Measurements from ENCODE around the gene SYP. TPM values are rescaled to one million over a fixed set of nuclear protein-coding genes. Genes with fewer than 3 reads are reported as not detected.
A peak's percentile ranks its signal among the peaks of the same experiment; 100 is the strongest.

SYP gene
- 2.4 TPM for total RNA-seq

DNA sequence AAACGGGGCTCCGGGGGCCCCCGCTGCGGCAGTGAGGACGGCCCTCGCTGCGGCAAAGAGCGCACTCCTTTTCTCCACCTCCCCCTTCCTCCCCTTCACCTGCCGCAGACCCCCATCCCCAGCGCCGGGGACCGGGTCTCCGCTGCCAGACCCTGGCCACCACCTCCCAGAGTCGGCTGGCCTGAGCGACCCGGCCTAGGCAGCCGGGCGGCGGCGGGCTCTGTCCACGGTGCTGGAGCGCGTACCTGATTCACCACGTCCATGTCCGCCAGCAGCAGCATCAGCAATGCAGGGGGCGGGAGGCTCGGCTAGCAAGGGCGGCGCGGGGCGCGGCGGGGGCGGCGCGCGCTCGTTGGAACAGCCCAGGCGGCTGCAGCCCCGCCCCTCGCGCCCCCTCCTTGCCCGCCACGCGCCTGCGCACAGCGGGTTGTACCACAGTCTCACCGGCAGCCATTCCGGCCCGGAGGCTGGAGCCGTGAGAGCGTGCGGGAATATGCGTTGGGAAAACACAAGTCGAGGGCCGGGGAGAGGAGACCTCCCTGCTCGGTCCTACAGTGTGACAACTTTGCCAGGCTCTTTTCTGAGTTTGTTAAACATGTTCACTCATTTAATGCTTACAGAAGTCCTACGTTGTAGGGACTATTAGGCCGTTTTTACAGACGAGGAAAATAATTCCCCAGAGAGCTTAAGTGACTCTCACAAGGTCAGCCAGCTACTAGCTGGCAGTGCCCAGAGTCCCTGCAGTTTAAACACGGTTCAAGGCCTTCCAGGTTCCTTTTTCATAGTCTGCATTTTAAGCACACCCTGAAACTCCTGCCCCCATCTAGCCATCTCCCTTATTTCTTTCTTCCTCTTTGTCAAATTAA is at the start of gene SYP:
SYP (minus strand) TSS at position 288 of the 866 bp plus-strand sequence; CDS start at position 281, 7 bp downstream.
- DNase-seq (ENCODE audit: low read depth in 2 of 3, low spot score in 2 of 3): peak; percentile 66 to 87 (median 85)

DNA sequence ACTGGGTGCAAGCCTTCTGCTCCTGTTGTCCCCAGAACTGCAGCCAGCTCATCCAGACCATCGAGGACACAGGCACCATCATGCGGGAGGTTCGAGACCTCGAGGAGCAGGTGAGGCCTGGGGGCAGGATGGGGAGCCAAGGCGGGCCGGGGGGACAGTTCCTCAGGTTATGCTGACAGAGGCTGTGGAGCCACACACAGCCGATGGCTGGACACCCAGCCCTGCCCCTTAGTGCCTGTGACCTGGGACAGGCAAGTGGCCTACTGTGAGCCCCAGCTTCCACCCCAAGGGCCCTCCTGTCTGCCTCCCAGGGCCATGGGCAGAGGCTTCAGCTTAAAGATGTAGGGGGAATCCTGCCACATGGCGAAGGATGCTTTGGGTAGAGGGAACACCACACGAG is 49.6 kb upstream of the SYP start:
- no peak for DNase-seq (ENCODE audit: low read depth in 2 of 3, low spot score in 2 of 3)

DNA sequence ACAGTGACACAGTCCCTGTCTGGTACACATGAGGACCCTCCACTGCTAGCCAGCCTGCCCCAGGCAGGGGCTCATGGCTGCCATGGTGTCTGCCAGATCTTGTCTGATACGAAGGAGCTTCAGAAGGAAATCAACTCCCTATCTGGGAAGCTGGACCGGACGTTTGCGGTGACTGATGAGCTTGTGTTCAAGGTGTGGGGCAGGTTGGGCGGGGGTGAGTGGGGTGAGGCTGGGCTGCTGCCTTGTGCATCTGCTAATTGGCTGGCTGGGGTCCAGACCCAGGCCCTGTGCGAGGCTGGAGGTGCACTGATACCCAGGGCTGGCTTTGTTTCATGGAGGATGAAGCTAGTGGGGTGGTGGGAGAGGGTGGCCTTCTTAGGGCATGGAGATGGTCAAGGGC is 49.1 kb upstream of the SYP start:
- no peak for DNase-seq (ENCODE audit: low read depth in 2 of 3, low spot score in 2 of 3)

DNA sequence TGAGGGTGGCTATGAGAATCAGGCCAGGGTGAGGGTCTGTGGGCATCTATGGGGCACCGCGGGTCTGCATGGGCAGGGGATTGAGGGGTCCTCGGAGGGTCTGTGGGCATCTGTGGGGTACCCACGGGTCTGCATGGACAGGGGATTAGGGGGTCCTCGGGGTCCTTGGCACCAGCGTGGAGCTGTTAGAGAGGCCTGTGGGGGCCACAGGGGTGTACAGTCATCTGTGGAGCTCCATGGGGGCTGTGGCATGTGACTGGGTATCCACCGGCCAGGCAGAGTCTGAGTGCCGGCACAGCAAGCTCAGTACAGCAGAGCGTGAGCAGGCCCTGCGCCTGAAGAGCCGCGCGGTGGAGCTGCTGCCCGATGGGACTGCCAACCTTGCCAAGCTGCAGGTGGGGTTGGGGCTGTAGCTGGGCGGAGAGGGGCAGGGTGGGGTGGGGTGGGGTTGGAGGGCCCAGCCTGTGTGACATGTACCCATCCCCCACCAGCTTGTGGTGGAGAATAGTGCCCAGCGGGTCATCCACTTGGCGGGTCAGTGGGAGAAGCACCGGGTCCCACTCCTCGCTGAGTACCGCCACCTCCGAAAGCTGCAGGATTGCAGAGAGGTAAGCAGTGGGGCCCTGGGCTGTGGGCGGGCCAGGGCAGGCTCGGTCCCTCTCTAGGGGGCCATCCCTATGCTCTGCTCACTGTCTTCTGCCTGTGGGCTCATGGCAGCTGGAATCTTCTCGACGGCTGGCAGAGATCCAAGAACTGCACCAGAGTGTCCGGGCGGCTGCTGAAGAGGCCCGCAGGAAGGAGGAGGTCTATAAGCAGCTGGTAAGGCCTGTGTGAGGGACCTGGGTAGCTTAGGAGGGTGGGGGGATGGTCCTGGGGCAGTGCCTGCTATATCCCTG is 48.2 kb upstream of the SYP start:
- DNase-seq (ENCODE audit: low read depth in 2 of 3, low spot score in 2 of 3): no peak

DNA sequence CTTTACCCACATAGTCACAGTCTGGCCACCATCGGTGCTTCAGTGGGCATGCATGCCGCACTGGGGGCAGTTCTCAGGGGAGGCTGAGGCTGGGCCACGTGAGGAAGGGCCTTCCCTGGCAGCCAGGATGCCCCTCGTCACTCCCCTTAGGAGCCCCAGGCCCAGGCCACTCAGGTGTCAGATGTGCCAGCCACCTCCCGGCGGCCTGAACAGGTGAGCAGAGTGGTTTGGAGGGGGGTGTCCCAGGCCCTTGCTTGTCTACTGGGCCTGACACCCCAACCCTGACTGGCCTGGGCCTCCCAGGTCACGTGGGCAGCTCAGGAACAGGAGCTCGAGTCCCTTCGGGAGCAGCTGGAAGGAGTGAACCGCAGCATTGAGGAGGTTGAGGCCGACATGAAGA is 47.4 kb upstream of the SYP start:
- DNase-seq (ENCODE audit: low read depth in 2 of 3, low spot score in 2 of 3): no peak

DNA sequence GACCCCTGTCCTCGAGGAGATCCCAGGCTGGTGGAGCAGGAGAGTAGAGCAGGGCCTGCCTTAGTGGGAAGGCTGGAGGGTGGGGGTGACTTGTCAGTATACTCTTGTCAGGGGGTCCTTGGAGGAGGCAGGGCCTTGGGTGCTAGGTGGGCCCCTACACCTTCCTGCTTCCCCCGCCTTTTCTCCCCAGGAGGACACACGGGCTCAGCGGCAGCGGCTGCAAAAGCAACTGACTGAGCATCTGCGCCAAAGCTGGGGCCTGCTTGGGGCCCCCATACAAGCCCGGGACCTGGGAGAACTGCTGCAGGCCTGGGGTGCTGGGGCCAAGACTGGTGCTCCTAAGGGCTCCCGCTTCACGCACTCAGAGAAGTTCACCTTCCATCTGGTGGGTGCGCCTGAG is 46.5 kb upstream of the SYP start:
- no peak for DNase-seq (ENCODE audit: low read depth in 2 of 3, low spot score in 2 of 3)

DNA sequence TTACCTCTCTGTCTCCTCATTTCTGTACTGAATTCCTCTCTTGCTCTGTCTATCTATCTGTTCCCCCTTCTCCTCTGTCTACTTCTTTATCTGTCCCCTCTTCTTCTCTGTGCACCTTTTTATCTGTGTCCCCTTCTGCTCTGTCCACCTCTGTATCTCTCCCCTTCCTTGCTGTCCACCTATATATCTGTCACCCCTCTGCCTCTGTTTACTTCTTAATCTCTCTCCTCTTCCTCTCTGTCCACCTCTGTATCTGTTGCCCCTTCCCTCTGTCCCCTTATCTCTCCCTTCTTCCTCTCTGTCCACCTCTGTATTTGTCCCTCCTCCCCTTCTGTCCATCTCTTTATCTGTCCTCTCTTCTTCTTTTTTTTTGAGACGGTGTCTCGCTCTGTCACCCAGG is 44.2 kb upstream of the SYP start:
- no peak for DNase-seq (ENCODE audit: low read depth in 2 of 3, low spot score in 2 of 3)

DNA sequence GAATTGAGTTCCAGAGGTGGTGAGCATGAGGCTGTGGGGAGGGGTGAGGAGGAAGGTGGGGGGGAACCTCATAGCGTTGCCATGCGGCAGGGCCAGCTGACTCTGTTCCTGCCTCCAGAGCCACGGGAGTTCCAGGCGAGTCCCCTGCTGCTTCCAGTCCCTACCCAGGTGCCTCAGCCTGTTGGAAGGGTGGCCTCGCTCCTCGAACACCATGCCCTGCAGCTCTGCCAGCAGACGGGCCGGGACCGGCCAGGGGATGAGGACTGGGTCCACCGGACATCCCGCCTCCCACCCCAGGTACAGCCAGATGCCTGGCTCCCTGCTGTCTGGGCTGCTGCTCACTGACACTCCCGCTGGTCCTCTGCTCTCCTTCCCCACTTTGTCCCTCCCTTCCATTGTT is 43.2 kb upstream of the SYP start:
- DNase-seq (ENCODE audit: low read depth in 2 of 3, low spot score in 2 of 3): no peak

DNA sequence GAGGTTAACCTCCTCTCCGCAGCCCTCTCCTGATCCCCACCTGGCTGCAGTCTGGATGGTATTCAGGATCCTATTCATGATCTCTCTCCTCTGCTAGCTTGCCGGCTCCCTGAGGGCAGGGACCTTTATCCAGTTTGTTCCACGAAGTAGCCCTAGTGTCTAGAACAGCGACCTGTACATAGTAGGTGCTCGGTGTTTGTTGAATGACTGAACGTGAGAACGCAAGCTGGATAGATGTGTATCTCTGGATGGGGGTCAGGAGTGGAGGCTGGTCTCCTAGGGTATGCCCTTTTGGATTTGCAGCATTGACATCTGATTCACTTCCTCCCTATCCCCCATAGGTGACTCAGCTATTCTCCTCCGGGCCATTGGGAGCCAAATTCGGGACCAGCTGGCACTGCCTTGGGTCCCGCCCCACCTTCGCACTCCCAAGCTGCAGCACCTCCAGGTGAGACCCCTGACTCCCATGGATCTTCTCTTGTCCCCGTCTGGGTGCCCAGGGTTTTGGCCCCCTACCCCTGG is 42.6 kb upstream of the SYP start:
- DNase-seq (ENCODE audit: low read depth in 2 of 3, low spot score in 2 of 3): no peak

DNA sequence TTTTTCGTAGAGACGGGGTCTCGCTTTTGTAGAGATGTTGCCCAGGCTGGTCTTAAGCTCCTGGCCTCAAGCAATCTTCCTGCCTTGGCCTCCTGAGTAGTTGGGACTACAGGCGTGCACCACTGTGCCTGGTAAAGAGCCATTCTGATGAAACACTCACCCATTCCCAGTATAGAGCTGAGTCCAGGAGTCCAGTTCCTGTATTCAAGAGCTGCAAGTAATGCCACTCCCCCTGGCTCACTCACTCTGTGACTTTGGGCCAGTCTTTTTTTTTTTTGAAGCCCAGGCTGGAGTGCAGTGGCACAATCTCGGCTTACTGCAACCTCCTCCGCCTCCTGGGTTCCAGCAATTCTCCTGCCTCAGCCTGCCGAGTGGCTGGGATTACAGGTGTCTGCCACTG is 38.7 kb upstream of the SYP start:
- no peak for DNase-seq (ENCODE audit: low read depth in 2 of 3, low spot score in 2 of 3)

DNA sequence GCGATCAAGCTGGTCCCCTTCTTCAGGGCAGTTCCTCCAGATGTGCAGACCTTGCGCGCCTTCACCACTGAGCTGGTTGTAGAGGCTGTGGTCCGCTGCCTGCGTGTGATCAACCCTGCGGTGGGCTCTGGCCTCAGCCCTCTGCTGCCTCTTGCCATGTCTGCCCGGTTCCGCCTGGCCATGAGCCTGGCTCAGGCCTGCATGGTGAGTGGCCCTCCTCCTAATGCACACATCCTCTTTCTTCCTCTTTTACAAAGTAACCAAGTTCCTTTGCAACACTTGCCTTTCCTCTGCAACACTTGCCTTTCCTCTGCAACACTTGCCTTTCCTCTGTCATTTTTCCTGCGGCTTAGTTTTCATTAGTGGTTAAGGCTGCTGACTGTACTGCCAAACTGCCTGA is 37.1 kb upstream of the SYP start:
- peak in 2 of 3 donors; percentile 25 to 50 for DNase-seq (ENCODE audit: low read depth in 2 of 3, low spot score in 2 of 3)

DNA sequence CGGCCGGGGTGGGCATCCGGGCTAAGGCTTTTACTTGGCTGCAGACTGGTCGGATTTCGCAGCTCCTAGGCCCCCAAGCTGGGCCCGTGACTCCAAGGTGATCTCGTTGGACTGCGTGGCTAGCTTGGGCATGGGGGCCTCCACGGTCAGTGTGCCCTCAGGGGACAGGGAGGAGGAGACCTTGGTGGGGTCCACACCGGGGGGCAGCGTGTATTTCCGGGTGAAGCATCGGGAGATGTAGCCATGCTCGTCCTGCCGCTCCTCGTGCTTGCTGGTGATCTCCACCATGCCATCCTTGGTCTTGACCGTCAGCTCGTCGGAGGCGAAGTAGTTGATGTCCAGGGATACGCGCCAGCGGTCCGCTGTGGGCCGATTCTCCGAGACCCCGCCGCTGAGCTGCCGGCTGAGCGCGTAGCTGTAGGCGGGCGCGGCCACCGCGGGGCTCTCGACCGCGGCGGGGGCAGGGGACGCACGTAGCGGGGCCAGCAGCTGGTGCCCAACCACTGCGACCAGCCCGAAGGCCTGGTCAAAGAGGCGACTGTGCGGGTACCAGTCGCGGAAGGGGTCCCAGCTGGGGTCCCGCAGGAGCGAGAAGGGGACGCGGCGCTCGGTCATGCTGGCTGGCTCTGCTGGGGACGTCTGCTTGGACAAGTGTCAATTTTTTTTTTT is 34.0 kb upstream of the SYP start:
- no peak for DNase-seq (ENCODE audit: low read depth in 2 of 3, low spot score in 2 of 3)

DNA sequence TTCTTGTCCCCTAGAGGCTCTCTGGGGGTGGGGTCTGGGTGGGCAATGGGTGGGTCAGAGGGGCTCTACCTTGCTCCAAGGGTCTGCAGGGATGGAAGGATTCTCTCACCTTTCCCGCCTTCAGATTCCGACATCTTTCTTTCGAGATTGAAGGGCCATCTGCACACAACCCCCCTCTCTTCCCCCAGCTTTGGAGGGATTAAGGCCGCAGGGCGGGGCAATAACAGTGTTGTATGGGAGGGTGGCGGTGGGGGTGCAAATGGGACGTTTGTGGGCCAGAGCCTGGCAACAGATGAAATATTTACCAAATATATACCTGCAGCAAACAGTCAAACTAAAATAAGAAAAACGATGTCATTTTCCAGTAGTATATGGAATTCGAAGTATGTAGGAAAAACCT is 33.2 kb upstream of the SYP start, which contains the start of gene CACNA1F:
CACNA1F (minus strand) TSS at position 165 of the 400 bp plus-strand sequence; CDS start at position 134, 31 bp downstream.
- DNase-seq (ENCODE audit: low read depth in 2 of 3, low spot score in 2 of 3): no peak

DNA sequence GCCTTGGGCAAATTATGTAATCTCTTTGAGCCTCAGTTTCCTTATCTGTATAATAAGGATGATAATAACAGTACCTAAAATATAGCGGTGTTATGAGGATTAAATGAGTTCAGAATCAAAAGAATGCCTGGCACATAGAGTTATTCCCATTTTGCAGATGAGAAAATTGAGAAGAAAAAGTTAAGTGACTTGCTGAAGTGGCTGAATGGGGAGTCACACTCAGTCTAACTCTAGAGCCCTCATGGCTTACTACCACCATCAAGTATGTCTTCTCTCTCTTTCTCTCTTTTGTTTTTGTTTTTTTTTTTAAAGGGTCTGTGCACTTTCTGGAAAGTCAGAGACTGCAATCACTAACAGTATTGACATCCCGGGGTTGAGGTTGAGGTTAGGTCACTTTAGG is 32.5 kb upstream of the SYP start:
- no peak for DNase-seq (ENCODE audit: low read depth in 2 of 3, low spot score in 2 of 3)

DNA sequence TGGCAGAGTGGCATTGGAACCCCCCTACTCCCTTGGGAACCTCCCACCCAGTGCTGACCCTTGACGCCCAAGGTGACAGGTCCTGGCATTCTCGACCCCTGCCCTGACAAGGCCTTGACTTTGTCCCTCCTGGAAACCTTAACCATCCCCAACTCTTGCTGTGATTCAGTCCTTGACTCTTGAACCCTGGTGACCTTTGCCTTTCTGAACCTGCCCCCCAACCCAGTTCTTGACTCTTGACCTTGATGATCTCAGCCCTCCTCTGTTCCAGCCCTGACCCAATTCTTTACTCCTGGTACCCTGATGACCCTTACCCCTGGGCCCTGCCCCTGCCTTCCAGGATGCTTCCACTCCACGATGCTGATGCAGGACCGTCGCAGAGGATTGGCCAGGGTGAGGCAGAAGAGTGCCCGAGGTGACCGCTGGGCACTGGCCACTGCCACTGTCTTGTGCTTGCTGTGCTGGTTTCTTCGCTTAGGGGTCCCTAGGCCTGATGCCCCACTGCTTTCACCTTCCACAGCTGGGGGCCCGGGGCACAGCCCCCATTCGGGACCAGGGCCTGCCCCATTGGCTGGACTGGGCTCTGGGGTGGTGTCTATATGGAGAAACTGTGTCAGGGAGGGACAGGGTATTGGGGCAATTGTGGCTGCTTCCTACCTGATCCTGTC is 31.5 kb upstream of the SYP start:
- DNase-seq (ENCODE audit: low read depth in 2 of 3, low spot score in 2 of 3): no peak

DNA sequence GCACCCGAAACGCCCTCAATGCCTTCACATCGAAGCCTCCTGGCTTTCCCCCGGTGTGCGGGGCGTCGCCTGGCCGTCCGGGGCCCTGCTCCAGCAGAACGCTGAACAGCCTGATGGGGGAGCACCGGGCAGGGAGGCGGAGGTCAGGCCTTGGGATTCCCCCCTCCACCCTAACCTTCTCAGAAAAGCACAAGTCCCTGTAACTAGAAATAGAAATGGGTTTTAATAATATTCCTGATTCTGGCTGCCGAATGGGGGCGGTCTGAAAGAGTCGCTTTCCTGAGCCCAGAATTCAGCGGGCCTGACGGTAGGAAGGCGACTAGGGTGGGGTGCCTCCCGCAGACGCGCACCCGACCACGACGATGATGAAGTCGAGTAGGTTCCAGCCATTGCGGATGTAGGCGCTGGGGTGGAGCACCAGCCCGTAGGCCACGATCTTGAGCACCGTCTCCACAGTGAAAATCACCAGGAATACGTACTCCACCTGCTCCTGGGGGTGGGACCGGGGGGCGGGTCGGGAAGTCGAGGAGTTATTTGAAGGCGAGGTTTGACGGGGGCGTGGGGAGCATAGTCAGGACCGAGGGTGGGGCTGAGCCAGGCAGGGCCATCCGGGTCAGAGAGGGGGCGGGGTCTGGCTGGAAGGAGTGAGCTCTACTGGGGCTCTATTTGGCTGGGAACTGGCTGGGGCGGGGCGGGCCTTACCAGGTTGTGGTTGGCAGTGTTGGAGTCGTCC is 30.7 kb upstream of the SYP start:
- DNase-seq (ENCODE audit: low read depth in 2 of 3, low spot score in 2 of 3): peak; percentile 13 to 63 (median 55)

DNA sequence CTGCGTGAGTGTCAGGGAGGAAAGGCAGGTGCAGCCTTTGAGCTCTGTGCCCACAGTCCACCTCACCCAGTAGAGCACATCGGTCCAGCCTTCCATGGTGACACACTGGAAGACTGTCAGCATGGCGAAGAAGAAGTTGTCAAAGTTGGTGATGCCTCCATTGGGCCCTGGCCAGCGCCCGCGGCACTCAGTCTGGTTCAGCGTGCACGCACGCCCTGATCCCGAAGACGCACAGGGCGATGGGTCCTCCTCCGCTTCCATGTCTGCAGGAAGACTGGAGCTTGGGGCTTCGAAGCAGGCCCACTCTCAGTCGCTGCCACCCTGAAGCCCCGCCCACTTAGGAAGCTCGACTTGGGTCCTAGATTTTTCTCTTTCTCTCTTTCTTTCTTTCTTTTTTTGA is 28.2 kb upstream of the SYP start:
- no peak for DNase-seq (ENCODE audit: low read depth in 2 of 3, low spot score in 2 of 3)

DNA sequence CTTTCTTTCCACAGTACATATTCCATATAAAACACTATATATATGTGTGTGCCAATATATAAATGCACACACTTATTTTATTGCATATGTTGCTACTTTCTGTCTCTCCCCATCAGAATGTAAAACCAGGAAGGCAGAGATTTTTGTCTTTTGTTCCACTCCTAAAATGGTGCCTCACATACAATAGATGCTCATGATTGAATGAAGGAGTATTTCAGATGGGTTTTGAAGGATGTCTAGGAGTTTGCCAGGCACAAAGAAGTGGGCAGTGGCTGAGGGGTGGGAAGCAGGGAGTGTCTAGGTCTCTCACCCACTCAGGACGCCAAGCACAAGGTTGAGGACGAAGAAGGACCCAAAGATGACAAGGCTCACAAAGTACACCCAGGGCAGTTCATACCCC is 27.7 kb upstream of the SYP start:
- DNase-seq (ENCODE audit: low read depth in 2 of 3, low spot score in 2 of 3): no peak

DNA sequence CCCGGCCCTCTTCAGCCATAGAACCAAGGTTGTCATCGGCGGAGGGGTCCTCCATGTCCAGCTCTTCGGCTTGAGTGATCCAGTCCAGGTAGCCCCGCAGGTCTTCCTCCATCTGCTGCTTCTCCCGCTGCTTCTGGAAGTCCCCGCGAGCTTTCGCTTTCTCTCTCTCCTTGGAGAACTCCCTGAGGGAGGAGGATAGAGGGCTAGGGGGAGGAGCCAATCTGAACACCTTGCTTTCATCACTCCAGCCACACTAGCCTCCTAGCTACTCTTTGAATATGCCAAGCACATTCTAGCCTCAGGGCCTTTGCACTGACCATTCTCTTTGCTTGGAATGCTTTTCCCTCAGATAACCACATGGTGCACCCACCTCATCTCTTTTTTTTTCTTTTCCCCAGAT is 27.0 kb upstream of the SYP start:
- no peak for DNase-seq (ENCODE audit: low read depth in 2 of 3, low spot score in 2 of 3)

DNA sequence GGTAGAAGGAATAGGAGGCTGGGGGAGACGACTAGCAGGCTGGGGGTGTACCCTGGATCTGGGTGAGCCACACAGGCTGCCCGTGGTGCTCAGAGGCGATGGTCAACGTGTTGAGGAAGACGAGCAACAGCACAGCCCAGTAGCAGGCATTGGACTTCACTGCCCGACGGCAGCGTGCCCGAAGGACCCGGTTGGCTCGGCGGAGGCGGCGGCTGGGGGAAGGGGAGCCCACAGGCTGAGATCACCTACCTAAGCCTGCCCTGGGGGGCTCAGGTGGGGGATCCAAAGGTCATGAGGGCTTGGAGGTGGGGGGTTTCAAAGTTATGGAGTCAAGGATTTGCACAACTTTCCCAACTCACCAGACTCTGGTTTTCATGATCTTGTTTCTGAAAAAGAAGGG is 25.9 kb upstream of the SYP start:
- DNase-seq (ENCODE audit: low read depth in 2 of 3, low spot score in 2 of 3): no peak

Measured in hematopoietic multipotent progenitor cell (in vitro differentiated cells).